Neuronal stem cell (in vitro differentiated cells): ENCODE results near the gene ADGRA3.
"Not testable (repeated sequence)": the region's sequence is repeated elsewhere in the genome, so short reads cannot be mapped to it uniquely, and the experiment has no call there.

Experiments
- DNase-seq: peaks from one replicate; pipeline ENCODE4 v3.0.0-alpha.2; 2013; ENCODE audit warnings: low spot score
- H2AFZ ChIP-seq: one replicate; pipeline ENCODE4 v1.6.1; 2013; ENCODE audit warnings: mild to moderate bottlenecking, low read length, inconsistent platforms
- H2AK5ac ChIP-seq: 2 replicates; pipeline ENCODE4 v1.6.1; 2013; ENCODE audit warnings: low read depth, mild to moderate bottlenecking, inconsistent platforms, low read length, moderate library complexity, mixed read lengths
- H2BK120ac ChIP-seq: 2 replicates; pipeline ENCODE4 v1.6.1; 2013; ENCODE audit warnings: low read depth, mild to moderate bottlenecking, inconsistent platforms, low read length, moderate library complexity, mixed read lengths
- H2BK12ac ChIP-seq: one replicate; pipeline ENCODE4 v1.6.1; 2013; ENCODE audit warnings: low read length, inconsistent platforms
- H2BK15ac ChIP-seq: 2 replicates; pipeline ENCODE4 v1.6.1; 2013; ENCODE audit warnings: mild to moderate bottlenecking, low read length, inconsistent platforms, mixed read lengths
- H2BK5ac ChIP-seq: one replicate; pipeline ENCODE4 v1.6.1; 2013; ENCODE audit warnings: inconsistent platforms, mild to moderate bottlenecking, low read length, moderate library complexity
- H3K14ac ChIP-seq: one replicate; pipeline ENCODE4 v1.6.1; 2013; ENCODE audit warnings: low read length, inconsistent platforms
- H3K18ac ChIP-seq: 2 replicates; pipeline ENCODE4 v1.6.1; 2013; ENCODE audit warnings: low read length, inconsistent platforms
- H3K23ac ChIP-seq: 2 replicates; pipeline ENCODE4 v1.6.1; 2013; ENCODE audit warnings: low read depth, mild to moderate bottlenecking, mixed read lengths, low read length, inconsistent platforms; ENCODE audit not compliant: poor library complexity
- H3K27ac ChIP-seq: replicated peaks from 3 replicates; pipeline ENCODE4 v1.5.1; 2013; ENCODE audit warnings: low read length, inconsistent platforms
- H3K27me3 ChIP-seq, 3 experiments: 2 replicates each; pipeline ENCODE4 v1.6.1; 2013; ENCODE audit warnings: low read length in 3 of 3, mild to moderate bottlenecking in 2 of 3, inconsistent platforms in 1 of 3, low read depth in 1 of 3, mixed read lengths in 1 of 3, moderate library complexity in 1 of 3; ENCODE audit not compliant: control insufficient read depth in 3 of 3, insufficient read depth in 3 of 3
- H3K36me3 ChIP-seq, 2 donors: replicated peaks in 1 of 2; 2 replicates each; pipeline ENCODE4 v1.6.1; 2013; ENCODE audit warnings: low read length in 2 of 2; ENCODE audit not compliant: control insufficient read depth in 2 of 2, insufficient read depth in 2 of 2
- H3K4ac ChIP-seq: 2 replicates; pipeline ENCODE4 v1.6.1; 2013; ENCODE audit warnings: inconsistent platforms, mild to moderate bottlenecking, low read length, moderate library complexity
- H3K4me1 ChIP-seq, 2 donors: 1 replicate in 1 of 2; 2 replicates in 1 of 2; pipeline ENCODE4 v1.6.1; 2013; ENCODE audit warnings: low read length in 2 of 2, low read depth in 1 of 2; ENCODE audit not compliant: control insufficient read depth in 2 of 2, insufficient read depth in 1 of 2
- H3K4me2 ChIP-seq: one replicate; pipeline ENCODE4 v1.6.1; 2013; ENCODE audit warnings: mild to moderate bottlenecking, low read length, inconsistent platforms; ENCODE audit not compliant: insufficient read depth, poor library complexity, severe bottlenecking
- H3K4me3 ChIP-seq, 2 donors: 2 replicates each; pipeline ENCODE4 v1.5.1; 2013; ENCODE audit warnings: low read length in 2 of 2, mild to moderate bottlenecking in 2 of 2, inconsistent platforms in 1 of 2, moderate library complexity in 1 of 2
- H3K79me1 ChIP-seq: one replicate; pipeline ENCODE4 v1.6.1; 2013; ENCODE audit warnings: low read depth, mild to moderate bottlenecking, inconsistent platforms, low read length, moderate library complexity
- H3K9ac ChIP-seq: one replicate; pipeline ENCODE4 v1.6.1; 2013; ENCODE audit warnings: mild to moderate bottlenecking, low read depth, low read length, inconsistent platforms; ENCODE audit not compliant: poor library complexity
- H3K9me3 ChIP-seq, 2 donors: replicated peaks in 1 of 2; 2 replicates each; pipeline versions ENCODE3 to v1.6.1; 2013; ENCODE audit warnings: low read length in 2 of 2, mild to moderate bottlenecking in 2 of 2, inconsistent platforms in 1 of 2, low read depth in 1 of 2, mixed read lengths in 1 of 2, moderate library complexity in 1 of 2; ENCODE audit not compliant: control insufficient read depth in 2 of 2, insufficient read depth in 1 of 2
- H4K8ac ChIP-seq: one replicate; pipeline ENCODE4 v1.6.1; 2013; ENCODE audit warnings: low read depth, mild to moderate bottlenecking, inconsistent platforms, low read length, moderate library complexity
- H4K91ac ChIP-seq: one replicate; pipeline ENCODE4 v1.6.1; 2013; ENCODE audit warnings: low read length, low read depth, mild to moderate bottlenecking, inconsistent platforms; ENCODE audit not compliant: poor library complexity
- WGBS, 2 donors: extraction: QIAGEN DNeasy Blood & Tissue Kit; methylation state at CpG; one replicate each; pipeline ENCODE4 v1.1.7; 2013; ENCODE audit warnings: missing lambda C conversion rate in 2 of 2, mixed read lengths in 1 of 2; ENCODE audit not compliant: insufficient read length in 2 of 2, insufficient replicate concordance in 1 of 2; ENCODE audit errors: extremely low coverage in 2 of 2; 5-methylcytosine and 5-hydroxymethylcytosine counted together

ADGRA3 gene

GRCh38 chr4:22477813-22478182 lies 38.1 kb downstream of the ADGRA3 start:
- Histone ChIP-seq H3K4me3 (no peak overlapping the region), H3K18ac (no peak overlapping the region), H3K27me3 (no peaks in the 10 kb centered on the region), H3K9me3 (peaks cover 0 to 16% of the 10 kb centered on the region in 2 donors), H2BK15ac (no peak overlapping the region), H3K79me1 (peaks cover 1% of the 10 kb centered on the region), H2BK5ac (no peak overlapping the region), H3K4me2 (no peak overlapping the region), H3K14ac (no peak overlapping the region), H3K23ac (no peak overlapping the region), H2BK12ac (no peak overlapping the region), H4K91ac (no peak overlapping the region), H3K27ac (no peak overlapping the region), H2AFZ (no peak overlapping the region), H3K4ac (no peak overlapping the region), H2BK120ac (no peak overlapping the region), H3K4me1 (no peaks in the 10 kb centered on the region), H4K8ac (no peak overlapping the region), H2AK5ac (no peak overlapping the region), H3K36me3 (peaks cover 3 to 6% of the 10 kb centered on the region in 2 donors), H3K9ac (no peak overlapping the region)
- DNase-seq = no peak
- WGBS, 2 donors = no CpG with 5 or more reads among the region's 6 CpGs

- no peak overlapping the region for H4K8ac ChIP-seq
- H4K91ac ChIP-seq = no peak overlapping the region
- no peak overlapping the region for H2BK5ac ChIP-seq
- H3K4me3 ChIP-seq = no peak overlapping the region
- H3K18ac ChIP-seq = no peak overlapping the region
- H3K27ac ChIP-seq = no peak overlapping the region
- no peaks in the 10 kb centered on the region for H3K27me3 ChIP-seq
- no peak overlapping the region for H2BK15ac ChIP-seq
- no peak overlapping the region for H2AK5ac ChIP-seq
- H3K9me3 ChIP-seq = peaks cover 0 to 17% of the 10 kb centered on the region in 2 donors
- no peak overlapping the region for H3K23ac ChIP-seq
- DNase-seq = no peak
- no peaks in the 10 kb centered on the region for H3K4me1 ChIP-seq
- H3K4ac ChIP-seq = no peak overlapping the region
- H3K14ac ChIP-seq = no peak overlapping the region
- H3K9ac ChIP-seq = no peak overlapping the region
- peaks cover 3 to 12% of the 10 kb centered on the region in 2 donors for H3K36me3 ChIP-seq
- no peak overlapping the region for H2BK120ac ChIP-seq
- H3K79me1 ChIP-seq = peaks cover 2% of the 10 kb centered on the region
- H2AFZ ChIP-seq = no peak overlapping the region
- WGBS, 2 donors = no CpG with 5 or more reads among the region's 8 CpGs
- no peak overlapping the region for H3K4me2 ChIP-seq
- H2BK12ac ChIP-seq = no peak overlapping the region
Observed at GRCh38 chr4:22477136-22477812, 38.6 kb downstream of the ADGRA3 start.

- no peak overlapping the region for H2BK5ac ChIP-seq
- no peak overlapping the region for H4K91ac ChIP-seq
- H2BK15ac ChIP-seq = no peak overlapping the region
- no peak overlapping the region for H3K27ac ChIP-seq
- peaks cover 4% of the 10 kb centered on the region for H3K79me1 ChIP-seq
- H2AFZ ChIP-seq = no peak overlapping the region
- H3K4ac ChIP-seq = no peak overlapping the region
- no peak overlapping the region for H3K4me2 ChIP-seq
- no peaks in the 10 kb centered on the region for H3K4me1 ChIP-seq
- no peak overlapping the region for H4K8ac ChIP-seq
- H3K18ac ChIP-seq = no peak overlapping the region
- WGBS, 2 donors = no CpG with 5 or more reads among the region's 7 CpGs
- peaks cover 5 to 24% of the 10 kb centered on the region in 2 donors for H3K36me3 ChIP-seq
- H2BK120ac ChIP-seq = no peak overlapping the region
- no peak overlapping the region for H3K14ac ChIP-seq
- DNase-seq = no peak
- no peaks in the 10 kb centered on the region for H3K27me3 ChIP-seq
- no peak overlapping the region for H3K23ac ChIP-seq
- no peak overlapping the region for H2AK5ac ChIP-seq
- no peak overlapping the region for H3K4me3 ChIP-seq
- H2BK12ac ChIP-seq = no peak overlapping the region
- H3K9me3 ChIP-seq = peaks cover 0 to 17% of the 10 kb centered on the region in 2 donors
- H3K9ac ChIP-seq = no peak overlapping the region
Observed at GRCh38 chr4:22476011-22476410, 39.9 kb downstream of the ADGRA3 start.

GRCh38 chr4:22475311-22475646 lies 40.6 kb downstream of the ADGRA3 start:
- WGBS, 2 donors = no CpG with 5 or more reads among the region's 16 CpGs
- not testable (repeated sequence) for H3K27ac ChIP-seq

More at GRCh38 chr4:22475311-22475646, 40.6 kb downstream of the ADGRA3 start:
- not testable (repeated sequence) for H4K8ac ChIP-seq, H3K18ac ChIP-seq, H3K23ac ChIP-seq, H2BK12ac ChIP-seq, H3K27me3 ChIP-seq, H3K4me3 ChIP-seq, H3K79me1 ChIP-seq, H2AK5ac ChIP-seq, H3K14ac ChIP-seq, H2BK5ac ChIP-seq, H2BK15ac ChIP-seq, DNase-seq, H3K4me1 ChIP-seq, H3K4ac ChIP-seq, H3K4me2 ChIP-seq, H2AFZ ChIP-seq, H4K91ac ChIP-seq, H3K9ac ChIP-seq, H2BK120ac ChIP-seq
- peaks cover 11 to 31% of the 10 kb centered on the region in 2 donors for H3K36me3 ChIP-seq
- peaks cover 0 to 17% of the 10 kb centered on the region in 2 donors for H3K9me3 ChIP-seq
